ENCODE measurements around the gene NEK7. TPM values are rescaled to one million over a fixed set of nuclear protein-coding genes. Genes with fewer than 3 reads are reported as not detected.
"Not testable (repeated sequence)": the region's sequence is repeated elsewhere in the genome, so short reads cannot be mapped to it uniquely, and the experiment has no call there.

NEK7 gene
- polyA plus RNA-seq, 5 donors: 53.9 to 93.2 (median 72.8) TPM

GRCh38 chr1:198201956-198202784 is 45.4 kb downstream of the NEK7 start:
- DNase-seq: no peak

DNA sequence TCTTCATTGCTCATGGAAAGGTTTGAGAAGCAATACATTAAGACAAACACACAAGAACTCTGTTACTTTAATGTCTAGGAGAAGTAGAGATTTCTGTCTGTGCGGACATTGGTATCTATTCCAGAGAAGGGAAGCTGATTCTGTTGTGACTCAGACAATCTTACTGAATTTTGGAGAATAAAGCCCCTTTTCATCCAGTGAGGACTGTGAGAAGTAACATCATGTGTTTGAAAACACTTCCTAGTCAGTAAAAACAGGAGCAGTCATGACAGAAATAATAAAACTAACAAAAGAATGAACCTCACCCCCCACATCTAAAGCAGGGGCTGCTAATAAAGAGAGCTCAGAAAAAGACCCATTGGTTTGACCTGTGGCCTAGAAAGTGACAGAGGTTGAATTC is 46.6 kb downstream of the NEK7 start:
- no peak for DNase-seq

- peak; percentile 42 to 46 for DNase-seq
Measured at GRCh38 chr1:198205016-198205684, 48.4 kb downstream of the NEK7 start.

DNA sequence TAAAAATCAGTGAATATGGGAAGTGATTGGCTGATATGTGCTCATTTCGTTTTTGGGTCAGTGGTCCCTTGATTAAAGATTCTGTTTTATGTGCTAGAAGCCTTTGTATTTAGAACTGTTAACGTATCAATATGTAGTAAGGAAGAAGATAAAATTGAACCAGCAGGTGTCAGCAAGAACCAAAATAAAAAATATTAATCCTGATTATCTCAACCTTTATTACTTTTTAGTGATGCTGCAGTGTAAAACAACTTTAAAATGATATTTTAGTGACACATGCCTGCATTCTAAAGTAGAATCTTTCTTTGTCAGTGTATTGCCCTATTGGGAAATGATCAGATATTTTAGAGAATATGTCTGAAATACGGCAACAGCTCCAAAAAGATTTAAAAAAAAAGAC is 49.5 kb downstream of the NEK7 start:
- no peak for DNase-seq

GRCh38 chr1:198211696-198212095 is 54.9 kb downstream of the NEK7 start:
- DNase-seq: no peak

- no peak for DNase-seq
Measured at GRCh38 chr1:198212126-198212525, 55.3 kb downstream of the NEK7 start.

- no peak for DNase-seq
Measured at GRCh38 chr1:198212675-198213074, 55.9 kb downstream of the NEK7 start.

DNA sequence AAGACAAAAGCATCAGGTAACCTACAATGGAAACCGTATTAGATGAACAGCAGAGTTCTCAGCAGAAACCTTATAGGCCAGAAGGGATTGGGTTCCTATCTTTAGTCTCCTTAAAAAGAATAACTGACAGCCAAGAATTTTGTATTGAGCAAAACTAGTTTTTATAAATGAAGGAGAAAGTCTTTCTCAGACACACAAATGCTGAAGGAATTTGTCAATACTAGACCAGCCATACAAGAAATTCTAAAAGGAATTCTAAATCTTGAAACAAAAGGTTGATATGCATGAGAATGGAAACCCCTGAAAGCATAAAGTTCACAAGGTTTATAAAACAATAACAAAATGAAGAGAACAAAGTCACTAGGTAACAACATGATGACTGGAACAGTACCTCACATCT is 58.1 kb downstream of the NEK7 start:
- no peak for DNase-seq

DNA sequence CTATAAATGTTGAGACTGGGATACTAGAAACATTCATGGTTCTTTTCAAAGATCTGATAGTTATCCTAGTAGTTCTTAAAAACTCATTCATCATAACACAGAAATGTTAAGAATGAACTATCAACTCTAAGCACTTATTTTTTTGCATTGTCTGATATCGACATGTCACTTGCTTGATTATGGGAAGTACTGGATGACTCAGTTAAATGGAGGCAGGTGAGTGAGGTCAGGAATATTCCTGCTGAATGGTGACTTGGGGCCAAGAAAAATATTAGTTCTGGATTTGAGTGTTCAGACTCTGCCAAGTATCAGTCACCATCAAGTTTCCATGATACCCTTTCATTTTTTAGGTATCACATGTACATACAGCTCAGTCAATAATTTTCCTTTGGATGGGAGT is 63.6 kb downstream of the NEK7 start:
- DNase-seq: no peak

DNA sequence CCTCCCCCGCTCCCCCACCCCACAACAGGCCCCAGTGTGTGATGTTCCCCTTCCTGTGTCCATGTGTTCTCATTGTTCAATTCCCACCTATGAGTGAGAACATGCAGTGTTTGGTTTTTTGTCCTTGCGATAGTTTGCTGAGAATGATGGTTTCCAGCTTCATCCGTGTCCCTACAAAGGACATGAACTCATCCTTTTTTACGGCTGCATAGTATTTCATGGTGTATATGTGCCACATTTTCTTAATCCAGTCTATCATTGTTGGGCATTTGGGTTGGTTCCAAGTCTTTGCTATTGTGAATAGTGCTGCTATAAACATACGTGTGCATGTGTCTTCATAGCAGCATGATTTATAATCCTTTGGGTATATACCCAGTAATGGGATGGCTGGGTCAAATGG is 70.2 kb downstream of the NEK7 start:
- DNase-seq: not testable (repeated sequence)

DNA sequence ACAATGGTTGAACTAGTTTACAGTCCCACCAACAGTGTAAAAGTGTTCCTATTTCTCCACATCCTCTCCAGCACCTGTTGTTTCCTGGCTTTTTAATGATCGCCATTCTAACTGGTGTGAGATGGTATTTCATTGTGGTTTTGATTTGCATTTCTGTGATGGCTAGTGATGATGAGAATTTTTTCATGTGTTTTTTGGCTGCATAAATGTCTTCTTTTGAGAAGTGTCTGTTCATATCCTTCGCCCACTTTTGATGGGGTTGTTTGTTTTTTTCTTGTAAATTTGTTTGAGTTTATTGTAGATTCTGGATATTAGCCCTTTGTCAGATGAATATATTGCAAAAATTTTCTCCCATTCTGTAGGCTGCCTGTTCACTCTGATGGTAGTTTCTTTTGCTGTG is 70.7 kb downstream of the NEK7 start:
- not testable (repeated sequence) for DNase-seq

DNA sequence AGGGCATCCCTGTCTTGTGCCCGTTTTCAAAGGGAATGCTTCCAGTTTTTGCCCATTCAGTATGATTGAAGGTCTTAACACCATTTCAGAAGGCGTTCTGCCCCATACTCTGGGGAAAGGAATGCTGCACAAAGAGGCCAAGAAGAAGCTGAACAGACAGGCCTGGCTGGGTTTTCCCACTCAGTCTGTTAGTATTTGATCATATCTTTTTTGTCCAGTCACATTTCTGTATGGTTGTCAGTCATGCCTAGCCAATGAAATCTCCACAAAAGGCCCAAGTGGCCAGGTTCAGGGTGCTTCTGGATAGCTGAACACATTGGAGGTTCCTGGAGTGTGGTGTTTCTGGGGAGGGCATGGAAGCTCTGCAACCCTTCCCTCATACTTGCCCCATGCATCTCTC is 72.1 kb downstream of the NEK7 start:
- DNase-seq: no peak

DNA sequence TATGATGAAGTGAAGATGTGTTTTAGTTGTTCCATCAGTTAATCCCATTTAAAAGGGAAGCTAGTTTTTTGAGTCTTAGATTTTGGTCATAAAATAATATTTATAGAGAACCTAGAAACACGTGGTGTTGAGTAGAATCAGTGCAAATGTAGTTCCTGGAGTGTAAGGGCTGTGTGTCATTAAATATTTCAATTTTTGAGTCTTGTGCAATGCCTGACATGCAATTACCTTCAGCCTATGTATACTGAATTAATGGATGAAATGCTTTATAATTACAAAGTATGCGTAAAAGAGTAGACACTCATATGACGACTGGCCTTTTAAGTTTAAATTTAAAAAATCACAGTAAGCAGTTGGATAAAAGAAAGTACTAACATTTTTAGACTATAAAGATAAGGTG is 75.0 kb downstream of the NEK7 start:
- DNase-seq: no peak

- no peak for DNase-seq
Measured at GRCh38 chr1:198232378-198232777, 75.6 kb downstream of the NEK7 start.

DNA sequence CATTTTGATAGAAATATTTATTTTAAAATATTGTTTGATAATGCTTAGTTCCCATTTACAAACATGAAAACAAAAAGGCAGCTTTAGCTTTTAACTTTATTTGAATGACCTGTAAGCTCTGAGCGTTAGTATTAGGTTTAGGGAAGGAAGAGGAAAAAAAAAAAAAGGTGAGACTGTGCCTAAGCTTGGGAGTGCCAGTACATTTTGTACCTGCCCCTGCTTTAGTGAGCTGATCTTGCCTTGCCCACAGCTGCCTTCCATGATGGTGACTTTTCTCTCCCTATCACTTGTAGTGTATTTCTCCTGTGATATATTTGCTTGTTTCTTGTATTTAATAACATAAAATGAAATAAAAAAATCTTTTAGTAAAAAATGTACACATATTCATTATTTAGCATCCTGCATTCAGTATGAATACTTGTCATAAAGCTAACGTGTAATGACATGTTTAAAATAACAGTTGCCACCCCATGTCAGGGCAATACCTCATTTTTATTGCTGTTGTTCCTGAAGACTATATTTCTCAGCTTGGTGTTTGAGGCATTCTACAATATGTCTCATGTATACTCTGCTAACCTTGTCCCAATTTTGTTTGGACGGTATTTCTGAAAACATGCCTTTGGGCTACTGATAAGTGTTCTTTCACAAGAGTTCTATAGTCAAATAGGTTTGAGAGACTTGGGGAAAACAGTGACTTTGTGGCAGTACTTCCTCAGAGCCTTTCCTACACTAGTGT is 76.3 kb downstream of the NEK7 start:
- no peak for DNase-seq

DNA sequence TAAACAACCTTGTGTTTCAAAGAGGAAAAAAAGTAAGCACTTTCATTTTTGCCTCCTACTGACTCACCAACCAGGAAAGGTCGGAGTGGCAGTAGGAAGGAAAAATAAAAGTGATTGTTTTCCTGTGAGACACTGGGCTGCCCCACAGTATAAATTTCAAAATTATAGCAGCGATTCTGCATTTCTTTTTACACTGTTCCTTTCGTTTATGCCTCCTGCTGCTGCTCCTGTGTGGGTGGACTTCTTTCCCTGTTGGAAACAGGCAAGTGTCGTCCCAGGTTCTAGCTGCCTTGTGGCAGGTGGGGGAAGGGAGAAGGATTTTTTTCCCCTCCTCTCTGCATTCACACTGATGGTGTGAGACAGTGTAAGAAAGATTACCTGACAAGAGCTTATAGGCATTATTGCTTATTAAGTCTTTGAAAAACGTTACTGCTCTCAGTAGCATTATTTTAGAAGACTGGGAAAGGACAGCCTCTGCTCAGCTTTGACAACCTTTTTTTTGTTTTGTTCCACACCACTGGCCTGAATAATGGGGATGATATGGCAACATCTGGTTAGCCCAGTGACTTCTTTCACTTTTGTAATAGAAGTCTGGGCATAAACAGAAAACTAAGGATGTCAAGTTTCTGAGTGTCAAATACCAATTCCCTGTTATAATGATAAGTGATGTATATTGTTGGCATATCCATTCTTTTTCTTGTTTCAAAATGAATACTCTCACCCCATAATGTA is 77.9 kb downstream of the NEK7 start:
- no peak for DNase-seq

DNA sequence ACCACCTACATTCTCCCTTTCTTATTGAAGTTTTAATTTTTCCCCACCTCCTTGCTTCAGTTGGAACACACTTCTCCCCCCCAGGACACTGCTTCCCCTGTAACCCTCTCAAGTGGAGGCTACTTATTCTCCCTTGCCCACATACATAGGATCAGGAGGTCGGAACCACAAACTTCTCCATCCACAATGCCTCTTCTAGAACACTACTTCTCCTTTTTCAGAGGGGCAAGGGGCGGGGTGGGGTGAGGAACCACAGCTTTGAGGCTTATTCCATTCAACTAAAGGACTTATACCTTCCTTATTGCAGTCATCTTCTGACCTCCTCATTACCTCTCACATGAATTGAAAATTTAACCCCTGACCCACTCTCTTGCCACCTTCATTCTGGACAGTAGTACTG is 81.3 kb downstream of the NEK7 start:
- DNase-seq: no peak

DNA sequence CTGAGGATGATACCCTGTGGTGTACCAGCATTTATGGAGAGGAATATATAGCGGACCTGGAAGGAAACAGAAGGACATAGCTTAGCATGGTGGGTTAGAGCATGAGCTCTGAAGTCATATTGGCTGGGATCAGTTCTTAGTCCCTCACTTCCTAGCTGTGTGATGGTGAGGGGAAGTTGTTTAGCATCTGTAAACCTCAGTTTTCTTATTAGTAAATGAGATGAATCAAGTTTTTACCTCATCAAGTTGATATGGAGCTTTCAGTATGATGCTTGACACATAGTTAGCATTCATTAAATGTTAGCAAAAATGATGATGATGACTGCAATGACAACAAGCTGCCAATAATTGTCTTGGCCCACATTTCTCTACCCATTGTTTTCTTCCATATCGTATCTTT is 84.8 kb downstream of the NEK7 start:
- no peak for DNase-seq

- DNase-seq: no peak
Measured at GRCh38 chr1:198244772-198245171, 88.0 kb downstream of the NEK7 start.

DNA sequence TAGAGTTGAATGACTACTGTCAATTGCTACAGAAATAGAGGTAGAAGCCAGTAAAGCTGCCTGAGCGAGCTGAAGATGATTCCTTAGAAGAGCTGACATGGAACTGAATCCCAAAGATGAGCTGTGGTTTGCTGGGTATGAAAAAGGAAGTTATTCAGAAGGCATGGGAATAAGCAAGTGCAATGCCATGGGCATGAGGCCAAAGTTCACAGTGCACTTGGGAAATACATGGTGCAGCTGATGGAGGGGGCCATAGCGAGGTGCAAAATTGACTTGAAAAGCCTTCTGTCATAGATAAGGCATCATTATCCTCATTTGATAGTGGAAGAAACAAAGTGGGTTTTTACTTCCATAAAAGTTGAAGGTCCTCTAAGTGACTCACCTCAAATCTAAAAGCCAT is 88.6 kb downstream of the NEK7 start:
- no peak for DNase-seq

- DNase-seq: peak; percentile 23 to 28
Measured at GRCh38 chr1:198246337-198246736, 89.5 kb downstream of the NEK7 start.

DNA sequence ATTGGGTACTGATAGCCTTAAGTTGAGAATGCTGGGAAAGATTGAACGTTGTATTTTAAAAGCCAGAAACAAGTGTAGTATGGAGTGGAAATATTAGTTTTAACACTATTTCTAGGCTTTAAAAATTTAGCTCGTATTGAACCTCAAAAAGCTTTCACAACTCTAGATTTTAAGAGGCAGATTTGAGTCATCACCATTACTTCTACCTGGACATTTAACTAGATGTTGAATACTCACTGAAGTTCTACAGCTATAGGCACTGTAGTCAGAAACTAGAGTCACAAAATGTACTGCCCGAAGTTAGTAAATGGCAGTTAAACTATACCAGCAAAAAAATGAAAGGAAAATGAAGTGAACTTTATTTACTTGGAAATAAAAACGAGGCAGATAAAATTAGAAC is 96.5 kb downstream of the NEK7 start:
- DNase-seq: no peak

Measured in right lung (tissue), 5 donors.